Right lung (tissue), 5 donors: ENCODE measurements around the gene CIC. TPM values are rescaled to one million over a fixed set of nuclear protein-coding genes. Genes with fewer than 3 reads are reported as not detected.
"Not testable (repeated sequence)": the region's sequence is repeated elsewhere in the genome, so short reads cannot be mapped to it uniquely, and the experiment has no call there.

Experiments
- DNase-seq, 2 donors: peaks; one replicate each; pipeline ENCODE4 v3.0.0-alpha.2; 2013
- polyA plus RNA-seq, 5 donors: library from polyadenylated mRNA; unstranded; fragments of 120-200 nt; gene quantifications; one replicate each; pipeline versions ENCODE4 v1.2.1 to v1.2.3, GENCODE V29; 2013; ENCODE audit warnings: inconsistent platforms in 1 of 5, low replicate concordance in 1 of 5; ENCODE audit not compliant: insufficient read length in 5 of 5, insufficient read depth in 1 of 5

CIC gene
- polyA plus RNA-seq, 5 donors, result 31.8 to 67.6 (median 45.4) TPM

DNA sequence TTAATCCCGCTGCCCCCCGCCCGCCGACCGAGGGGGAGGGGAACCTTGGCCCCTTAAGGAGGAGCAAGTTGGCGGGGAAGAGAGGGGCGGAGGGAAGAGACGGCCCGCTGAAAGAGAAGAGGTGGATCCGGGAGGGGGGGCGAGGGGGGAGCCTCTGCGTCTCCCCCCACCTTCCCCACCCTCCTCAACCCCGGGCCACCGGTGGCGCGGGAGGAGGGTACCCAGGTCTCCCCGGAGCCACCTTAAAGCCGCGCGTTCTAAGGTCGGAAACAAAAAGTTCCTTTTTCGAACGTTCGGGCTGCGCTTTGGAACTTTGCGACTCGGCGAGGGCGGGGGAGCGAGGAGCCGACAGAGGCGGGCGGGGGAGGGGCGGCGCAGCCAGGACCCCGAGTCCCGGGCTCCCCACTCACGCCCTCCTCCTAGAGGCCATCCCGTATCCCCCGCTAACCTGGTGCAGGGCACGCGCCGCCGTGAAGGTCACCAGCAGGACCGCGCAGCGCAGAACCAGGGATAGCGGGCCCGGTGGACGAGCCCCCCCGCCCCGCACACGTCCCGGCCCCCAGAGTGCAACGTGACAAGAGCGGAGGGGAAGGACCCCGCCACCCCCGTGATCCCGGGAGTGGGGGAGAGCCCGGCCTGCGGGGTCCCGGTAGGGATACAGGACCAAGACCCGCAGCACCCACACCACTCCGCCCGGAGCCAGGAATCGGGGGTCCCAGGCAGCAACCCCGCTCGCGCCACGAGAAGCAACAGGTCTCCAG, 14.8 kb upstream of the CIC start:
- DNase-seq, result peak; percentile 84

DNA sequence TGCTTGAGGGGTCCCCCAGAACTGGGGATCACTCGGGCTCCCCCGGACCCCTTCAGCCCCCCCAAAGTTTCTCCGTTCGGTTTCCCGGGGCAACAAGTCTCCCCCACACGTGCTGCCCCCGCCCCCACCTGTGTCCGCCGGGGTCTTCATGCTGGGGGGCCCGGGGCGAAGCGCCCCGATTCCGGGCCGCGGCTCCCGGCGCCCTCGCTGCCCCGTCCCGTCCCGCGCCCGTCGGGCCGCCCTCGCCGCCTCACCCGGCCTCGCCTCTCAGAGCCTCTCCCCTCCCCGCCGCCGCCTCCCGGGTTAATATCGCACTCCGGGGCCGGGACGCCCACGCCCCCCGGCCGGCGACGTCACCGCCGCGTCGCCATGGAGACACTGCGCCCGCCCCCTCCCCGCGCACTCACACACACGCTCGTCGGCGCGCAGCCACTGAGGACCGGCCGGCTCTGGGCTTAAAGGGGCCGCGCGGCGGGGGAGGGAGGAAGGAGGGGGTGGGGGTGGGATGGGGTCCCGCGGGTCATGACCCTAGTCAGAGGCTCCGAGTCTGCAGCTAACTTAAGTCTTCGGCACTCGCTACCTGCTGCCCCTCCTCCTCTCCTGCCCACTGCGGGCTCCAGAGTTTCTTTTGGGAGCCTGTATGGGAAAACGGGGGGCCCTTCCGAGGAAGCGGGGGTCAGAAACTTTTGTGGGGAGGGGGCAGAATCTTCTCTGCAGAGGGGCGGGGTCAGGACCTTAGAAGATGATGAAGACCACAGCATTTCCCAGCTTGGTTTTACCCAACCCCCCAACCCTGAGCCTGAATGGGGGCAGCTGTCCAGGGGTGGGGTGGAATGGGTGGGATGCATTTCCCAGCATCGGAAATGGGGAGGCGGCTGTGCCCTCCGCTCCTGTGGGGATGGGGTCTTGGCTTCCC, 13.9 kb upstream of the CIC start, which contains the start of gene ERF:
Gene ERF, minus strand, starts transcription at position 279 of the 916 bp plus-strand sequence. Its CDS starts 129 bp downstream, at position 150.
- DNase-seq, result peak; percentile 94 to 96

DNA sequence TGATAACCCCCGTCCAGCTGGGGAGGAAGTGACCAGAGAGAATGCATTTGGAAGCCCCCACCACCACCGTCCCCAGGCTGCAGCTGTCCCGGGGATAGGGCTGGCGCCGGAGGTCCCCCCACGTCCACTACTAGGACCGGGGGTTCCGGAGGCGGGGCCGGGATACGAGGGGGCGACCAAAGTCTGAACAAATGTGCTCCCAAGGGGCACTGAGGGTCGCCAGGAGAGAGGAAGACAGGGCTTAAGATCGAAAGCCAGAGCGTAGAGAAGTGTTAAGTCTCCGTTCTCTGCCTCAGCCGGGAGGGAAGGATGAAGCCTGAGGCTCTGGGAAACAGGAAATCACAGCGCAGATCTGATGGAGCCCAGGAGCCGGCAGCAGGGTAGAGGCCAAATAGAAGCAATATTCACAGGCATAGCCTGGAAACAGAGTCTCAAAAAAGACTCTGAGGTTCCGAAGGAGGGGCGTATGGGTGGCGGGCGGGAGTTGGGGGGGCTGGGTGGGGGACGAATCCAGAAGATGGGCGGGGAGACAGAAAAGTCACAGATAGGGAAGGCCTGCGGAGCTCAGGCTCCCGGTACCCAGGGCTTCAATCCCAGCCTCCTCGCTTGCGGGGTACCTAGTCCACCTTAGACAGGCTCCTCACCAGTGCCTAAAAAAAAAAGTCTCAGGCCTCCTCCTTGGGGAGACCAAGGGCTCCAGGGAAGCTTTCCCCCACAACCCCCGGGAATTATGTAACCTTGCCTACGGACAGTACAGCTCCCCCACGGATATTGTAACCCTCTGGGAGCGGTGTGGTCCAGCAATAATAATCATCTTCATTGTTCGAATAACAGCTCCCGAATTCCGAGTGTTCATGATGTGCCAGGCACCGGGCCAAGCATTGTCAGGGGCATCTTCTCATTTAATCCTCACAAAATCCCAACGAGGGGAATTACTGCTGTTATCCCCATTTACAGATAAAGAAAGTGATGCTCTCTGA, 13.0 kb upstream of the CIC start:
- peak in 1 of 2 donors; percentile 68 for DNase-seq

DNA sequence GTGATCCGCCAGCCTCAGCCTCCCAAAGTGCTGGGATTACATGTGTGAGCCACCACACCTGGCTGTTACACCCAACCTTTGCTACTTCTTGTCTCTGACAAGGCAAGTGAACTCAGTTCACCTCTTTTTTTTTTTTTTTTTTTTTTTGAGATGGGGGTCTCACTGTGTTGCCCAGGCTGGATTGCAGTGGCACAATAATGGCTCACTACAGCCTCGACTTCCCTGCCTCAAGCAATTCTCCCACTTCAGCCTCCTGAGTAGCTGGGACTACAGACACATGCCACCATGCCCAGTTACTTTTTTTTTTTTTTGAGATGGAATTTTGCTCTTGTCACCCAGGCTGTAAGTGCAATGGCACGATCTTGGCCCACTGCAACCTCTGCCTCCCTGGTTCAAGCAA, 11.2 kb upstream of the CIC start:
- not testable (repeated sequence) for DNase-seq

DNA sequence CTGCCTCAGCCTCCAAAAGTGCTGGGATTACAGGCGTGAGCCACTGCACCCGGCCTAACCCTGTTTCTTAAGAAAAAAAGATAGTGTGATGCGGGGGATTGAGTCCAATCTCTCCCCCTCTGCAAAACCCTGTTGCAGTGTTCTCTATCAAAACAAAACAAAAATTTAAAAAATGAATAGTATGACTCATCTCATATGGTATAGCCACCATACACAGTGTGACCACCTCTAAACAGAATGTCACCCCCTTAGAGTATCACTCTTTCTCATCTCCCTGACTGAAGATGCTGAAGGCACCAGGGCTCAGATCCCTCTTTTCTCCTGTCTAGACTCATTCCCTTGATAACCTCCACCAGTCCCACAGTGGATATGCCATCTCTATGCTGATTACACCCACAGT, 7.3 kb upstream of the CIC start:
- DNase-seq, result no peak

DNA sequence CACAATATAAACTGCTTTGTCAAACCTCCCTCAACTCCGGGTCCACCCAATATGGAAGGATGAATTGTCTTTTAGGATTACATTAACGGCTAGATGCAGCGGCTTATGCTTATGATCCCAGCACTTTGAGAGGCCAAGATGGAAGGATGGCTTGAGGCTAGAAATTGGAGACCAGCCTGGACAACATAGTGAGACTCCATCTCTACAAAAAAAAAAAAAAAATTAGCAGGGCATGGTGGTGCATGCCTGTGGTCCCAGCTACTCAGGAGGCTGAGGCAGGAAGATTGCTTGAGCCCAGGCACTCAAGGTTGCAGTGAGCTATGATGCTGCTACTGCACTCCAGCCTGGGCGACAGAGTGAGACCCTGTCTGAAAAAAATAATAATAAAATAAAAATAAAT, 2.9 kb upstream of the CIC start:
- not testable (repeated sequence) for DNase-seq

DNA sequence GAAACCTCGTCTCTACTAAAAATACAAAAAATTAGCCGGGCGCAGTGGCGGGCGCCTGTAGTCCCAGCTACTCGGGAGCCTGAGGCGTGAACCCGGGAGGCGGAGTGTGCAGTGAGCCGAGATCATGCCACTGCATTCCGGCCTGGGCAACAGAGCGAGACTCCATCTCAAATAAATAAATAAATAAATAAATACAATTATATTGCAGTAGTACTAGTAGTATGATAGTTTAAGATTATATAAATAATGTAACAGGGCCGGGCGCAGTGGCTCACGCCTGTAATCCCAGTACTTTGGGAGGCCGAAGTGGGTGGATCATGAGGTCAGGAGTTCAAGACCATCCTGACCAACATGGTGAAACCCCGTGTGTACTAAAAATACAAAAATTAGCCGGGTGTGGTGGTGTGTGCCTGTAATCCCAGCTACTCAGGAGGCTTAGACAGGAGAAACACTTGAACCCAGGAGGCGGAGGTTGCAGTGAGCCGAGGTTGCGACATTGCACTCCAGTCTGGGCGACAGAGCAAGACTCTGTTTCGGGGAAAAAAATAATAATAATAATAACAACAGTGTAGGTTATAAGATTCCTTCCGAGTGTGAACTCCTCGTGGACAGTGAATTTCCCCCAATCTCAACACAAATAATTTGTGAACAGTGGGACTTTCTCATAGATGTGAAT, 2.0 kb upstream of the CIC start:
- not testable (repeated sequence) for DNase-seq

DNA sequence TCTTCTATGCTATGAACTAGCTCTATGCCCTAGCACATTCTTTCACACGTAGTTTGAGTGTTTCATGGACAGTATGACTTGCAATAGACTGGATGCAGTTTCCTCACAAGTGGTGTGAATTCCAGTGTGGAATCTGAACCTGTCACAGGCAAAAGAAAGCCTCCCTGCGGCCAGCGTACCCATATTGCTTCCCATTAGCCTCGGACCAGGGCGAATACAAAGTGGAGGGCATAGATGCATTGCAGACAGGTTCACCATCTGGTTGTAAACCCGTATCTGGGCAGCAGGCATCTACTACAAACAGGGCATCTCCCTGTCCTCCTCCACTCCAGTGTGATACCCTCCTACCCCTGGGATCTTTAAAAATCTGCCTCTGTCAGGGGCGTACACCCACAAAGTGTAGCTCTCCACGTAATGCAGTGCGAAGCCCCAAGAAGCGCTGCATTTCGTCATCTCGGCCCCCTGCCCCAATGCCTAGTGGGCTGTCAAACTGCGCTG, 1.4 kb upstream of the CIC start:
- DNase-seq, result no peak

DNA sequence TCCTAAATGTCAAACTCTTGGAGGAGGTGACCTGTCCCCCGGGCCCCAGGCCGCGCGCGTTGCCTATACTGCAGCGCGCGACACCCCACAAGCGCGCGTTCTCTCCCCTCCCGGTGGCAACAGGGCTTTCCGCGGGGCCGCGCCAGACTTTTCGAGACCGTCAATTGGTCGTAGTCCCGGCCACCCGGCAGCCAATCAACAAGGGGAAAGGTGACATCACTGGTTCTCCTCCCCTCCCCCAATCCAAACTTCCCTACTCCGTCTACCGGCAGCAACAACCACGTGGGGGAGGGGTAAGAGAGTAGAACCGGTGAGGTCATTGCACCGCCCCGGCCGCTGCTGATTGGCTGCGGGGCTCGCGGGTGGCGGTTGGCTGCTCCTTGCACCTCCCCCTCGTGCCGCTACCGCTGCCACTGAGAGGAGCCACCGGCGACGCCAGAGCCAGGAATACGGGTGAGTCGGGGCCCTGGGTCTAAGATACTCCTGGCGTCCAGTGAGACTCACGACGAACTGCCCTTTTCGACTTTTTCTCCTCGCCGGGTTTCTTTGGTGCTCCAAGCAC, 829 bp upstream of the CIC start:
- DNase-seq, result peak; percentile 100

DNA sequence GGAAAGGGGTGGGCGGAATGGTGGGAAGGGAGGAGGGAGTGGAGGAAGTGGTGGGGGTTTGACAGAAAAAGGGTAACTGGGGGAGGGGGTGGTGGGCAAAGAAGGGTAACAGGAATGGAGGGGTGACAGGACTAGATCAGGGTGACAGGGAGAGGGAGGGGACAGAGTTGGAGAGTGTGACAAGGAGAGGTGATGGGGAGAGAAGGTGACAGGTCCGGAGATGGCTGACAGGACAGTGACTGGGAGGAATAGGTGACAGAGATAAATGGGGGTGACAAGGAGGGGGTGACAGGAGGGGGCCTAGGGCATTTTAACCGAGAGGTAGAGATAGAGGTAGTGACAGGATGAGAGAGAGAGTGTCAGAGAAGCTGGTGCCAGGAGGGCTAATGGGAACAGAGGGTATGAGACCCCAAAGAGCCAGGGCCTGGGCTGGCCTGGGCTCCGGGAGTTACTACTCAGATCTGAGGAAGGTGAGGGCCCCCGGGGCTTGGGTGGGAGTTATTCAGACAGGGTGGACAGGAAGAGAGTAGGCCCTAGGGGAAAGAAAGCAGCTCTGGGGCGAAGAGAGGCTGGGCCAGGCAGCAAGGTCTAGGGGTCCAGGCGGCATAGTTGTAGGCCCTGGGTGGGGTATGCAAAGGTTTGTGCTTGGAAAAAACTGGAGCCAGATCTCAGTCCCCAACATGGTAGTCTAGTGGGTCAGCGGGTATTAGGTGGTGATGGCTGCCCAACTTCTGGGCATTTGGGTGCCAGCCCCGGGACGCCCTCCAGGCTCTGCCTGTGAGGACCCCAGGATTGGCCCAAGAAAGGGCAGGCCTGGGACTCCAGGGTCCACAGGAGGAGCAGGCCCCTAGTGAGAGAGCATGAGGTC, 660 bp downstream of the CIC start:
- no peak for DNase-seq

DNA sequence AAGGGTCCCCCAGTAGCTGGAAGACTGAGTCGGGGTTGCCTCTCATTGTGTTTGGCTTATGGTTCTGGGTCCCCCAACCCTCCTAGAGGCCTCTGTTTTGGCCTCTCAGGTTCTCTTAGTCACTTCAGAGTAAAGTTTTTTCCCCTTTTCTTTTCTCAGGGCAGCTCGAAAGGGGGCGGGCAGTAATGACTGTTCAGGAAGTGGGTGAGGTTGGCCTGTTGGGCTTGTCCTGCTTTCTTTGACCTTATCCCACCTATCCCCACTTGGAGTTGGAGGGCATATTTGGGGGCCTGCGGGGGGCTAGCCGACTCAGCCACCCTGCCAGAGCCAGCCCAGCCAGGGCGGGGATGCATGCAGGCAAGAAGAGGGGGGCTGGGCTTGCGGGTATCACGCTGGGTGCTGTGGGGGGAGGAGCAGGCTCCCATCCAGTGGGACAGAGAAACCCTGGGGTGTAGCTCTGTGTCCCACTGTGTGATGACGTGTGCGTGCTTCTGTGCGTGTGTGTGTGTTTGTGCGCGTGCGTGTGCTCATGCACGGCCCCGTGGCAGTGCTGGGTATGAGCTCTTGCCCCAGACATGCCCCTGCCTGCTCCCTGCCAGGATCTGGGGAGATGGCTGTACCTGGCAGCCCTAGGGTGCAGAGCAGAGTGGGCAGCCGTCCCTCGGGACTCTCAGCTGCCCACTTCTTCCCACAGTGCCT, 1.4 kb downstream of the CIC start:
- DNase-seq, result no peak

DNA sequence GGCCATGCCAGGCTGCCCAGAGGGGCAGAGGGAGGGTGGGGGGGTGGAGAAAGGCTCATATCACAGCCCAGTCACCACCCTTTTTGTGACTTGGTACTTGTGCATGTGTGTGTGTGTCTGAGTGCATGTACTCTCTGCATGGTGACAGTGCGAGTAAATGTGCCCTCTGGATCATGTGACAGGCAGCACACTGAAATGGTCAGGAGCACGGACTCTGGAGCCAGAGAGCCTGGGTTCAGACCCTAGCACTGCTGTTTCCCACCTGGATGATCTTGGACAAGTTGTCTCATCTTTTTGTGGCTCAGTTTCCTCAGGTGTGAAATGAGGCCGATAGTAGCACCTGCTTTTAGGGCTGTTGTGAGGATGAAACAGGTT, 2.0 kb downstream of the CIC start:
- no peak for DNase-seq

DNA sequence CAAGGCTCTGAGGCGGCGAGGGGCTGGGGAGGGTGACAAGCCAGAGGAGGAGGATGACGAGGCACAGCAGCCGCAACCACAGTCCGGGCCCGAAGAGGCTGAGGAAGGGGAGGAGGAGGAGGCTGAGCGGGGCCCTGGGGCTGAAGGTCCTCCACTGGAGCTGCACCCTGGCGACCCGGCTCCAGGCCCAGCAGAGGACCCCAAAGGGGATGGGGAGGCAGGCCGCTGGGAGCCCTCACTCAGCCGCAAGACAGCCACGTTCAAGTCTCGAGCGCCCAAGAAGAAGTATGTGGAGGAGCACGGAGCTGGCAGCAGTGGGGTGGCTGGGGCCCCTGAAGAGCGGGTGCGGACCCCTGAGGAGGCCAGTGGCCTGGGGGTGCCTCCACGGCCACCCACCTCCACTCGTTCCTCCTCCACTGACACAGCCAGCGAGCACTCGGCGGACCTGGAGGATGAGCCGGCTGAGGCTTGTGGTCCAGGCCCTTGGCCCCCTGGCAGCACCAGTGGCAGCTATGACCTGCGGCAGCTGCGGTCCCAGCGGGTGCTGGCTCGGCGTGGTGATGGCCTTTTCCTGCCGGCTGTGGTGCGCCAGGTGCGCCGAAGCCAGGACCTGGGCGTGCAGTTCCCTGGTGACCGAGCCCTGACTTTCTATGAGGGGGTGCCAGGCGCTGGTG, 2.9 kb downstream of the CIC start:
- no peak for DNase-seq

DNA sequence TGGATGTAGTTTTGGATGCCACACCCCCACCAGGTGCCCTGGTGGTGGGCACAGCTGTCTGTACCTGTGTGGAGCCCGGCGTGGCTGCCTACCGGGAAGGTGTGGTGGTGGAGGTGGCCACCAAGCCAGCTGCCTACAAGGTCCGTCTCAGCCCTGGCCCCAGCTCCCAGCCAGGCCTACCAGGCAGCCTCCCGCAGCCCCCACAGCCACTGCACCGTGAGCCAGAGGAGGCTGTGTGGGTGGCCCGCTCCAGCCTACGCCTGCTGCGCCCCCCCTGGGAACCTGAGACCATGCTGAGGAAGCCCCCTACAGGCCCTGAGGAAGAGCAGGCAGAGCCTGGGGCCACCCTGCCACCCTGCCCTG, 3.5 kb downstream of the CIC start:
- no peak for DNase-seq

DNA sequence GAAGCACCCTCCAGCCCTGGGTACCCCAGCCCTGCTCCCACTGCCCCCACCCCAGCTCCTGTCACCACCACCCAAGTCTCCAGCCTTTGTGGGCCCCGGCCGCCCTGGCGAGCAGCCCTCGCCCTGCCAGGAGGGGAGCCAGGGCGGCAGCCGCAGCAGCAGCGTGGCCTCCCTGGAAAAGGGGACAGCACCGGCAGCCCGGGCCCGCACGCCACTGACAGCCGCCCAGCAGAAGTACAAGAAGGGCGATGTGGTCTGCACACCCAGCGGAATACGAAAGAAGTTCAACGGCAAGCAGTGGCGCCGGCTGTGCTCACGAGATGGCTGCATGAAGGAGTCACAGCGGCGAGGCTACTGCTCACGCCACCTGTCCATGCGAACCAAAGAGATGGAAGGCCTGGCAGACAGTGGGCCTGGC, 3.9 kb downstream of the CIC start:
- no peak for DNase-seq

DNA sequence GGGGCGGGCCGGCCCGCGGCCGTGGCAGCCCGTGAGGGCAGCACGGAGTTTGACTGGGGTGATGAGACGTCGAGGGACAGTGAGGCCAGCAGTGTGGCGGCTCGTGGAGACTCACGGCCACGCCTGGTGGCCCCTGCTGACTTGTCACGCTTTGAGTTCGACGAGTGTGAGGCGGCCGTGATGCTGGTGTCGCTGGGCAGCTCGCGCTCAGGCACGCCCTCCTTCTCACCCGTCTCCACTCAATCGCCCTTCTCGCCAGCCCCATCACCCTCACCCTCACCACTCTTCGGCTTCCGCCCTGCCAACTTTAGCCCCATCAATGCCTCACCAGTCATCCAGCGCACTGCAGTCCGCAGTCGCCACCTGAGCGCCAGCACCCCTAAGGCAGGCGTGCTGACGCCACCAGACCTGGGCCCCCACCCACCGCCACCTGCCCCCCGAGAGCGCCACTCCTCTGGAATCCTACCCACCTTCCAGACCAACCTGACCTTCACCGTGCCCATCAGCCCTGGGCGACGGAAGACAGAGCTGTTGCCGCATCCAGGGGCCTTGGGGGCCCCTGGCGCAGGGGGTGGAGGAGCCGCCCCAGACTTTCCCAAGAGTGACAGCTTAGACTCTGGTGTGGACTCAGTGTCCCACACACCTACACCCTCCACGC, 4.5 kb downstream of the CIC start:
- DNase-seq, result no peak

DNA sequence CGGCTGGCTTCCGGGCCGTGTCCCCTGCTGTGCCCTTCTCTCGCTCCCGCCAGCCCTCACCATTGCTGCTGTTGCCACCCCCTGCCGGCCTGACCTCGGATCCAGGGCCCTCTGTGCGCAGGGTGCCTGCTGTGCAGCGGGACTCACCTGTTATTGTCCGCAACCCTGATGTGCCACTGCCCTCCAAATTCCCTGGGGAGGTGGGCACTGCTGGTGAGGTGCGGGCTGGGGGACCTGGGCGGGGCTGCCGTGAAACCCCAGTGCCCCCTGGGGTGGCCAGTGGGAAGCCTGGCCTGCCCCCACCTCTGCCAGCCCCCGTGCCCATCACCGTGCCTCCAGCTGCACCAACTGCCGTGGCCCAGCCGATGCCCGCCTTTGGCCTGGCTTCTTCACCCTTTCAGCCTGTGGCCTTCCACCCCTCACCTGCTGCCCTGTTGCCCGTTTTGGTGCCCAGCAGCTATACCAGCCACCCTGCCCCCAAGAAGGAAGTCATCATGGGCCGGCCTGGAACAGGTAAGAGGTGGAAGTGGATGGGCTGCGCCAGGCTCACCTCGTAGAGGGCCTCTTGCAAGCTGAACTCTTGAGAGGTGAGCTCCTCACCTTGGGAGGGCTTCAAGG, 5.1 kb downstream of the CIC start:
- DNase-seq, result no peak
